HG03354 (cell line): ENCODE data around the gene PROSER3.
A peak's percentile ranks its signal among the peaks of the same experiment; 100 is the strongest.

Experiments
- ATAC-seq: cut with Tn5 transposase; IDR thresholded peaks from one replicate; pipeline ENCODE4 v1.9.1; 2021; ENCODE audit warnings: mild to moderate bottlenecking; ENCODE audit not compliant: unreplicated experiment, poor library complexity, severe bottlenecking

The PROSER3 gene

DNA sequence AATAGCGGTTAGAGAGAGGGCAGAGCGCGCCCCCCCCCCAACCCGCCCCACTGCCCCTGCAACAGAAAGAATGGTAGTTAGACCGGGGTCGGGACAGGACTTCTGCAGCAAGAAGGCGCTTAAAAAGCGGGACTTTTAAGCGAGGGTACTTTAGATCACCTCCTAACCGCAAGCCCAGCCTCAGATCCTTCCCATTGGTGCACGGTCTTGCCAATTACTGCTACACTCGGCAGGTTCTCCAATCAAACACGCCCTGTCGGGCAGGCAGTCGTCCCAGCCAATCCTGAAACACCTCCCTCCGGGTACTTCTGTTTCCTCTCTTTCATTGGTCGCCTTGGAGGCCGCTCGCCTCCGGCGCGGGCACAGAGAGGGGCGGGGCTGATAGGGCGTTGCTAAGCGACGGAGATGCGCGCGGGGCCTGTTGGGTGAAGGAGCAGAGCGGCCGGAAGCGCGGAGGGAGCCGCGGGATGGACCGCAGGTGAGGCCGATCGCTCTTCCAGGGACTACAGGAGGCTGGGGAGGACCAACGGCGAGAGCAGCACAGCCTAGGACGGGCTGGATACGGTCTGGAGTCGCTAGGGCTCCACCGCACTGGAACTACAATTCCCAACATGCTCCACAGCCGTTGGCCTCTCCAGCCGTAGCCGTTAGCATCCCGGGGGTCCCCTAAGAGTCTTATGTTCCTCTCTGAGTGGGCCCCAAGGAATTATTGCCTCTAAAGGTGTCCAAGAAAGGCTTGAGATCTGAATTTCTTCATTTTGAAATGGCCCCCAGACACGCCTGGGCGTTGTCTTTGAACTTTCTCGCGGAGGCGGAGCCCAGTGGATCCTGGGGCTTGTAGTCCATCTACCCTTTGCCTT, at the start of gene PROSER3:
PROSER3 (plus strand) TSS at position 428 of the 860 bp plus-strand sequence; CDS start at position 468, 40 bp downstream.
- ATAC-seq, result peak; percentile 96

- no peak for ATAC-seq
These were observed 49.6 kb upstream of the PROSER3 start for GRCh38 chr19:35708391-35708790.

- peak; percentile 42 for ATAC-seq
These were observed 46.9 kb upstream of the PROSER3 start for GRCh38 chr19:35710784-35711723.

DNA sequence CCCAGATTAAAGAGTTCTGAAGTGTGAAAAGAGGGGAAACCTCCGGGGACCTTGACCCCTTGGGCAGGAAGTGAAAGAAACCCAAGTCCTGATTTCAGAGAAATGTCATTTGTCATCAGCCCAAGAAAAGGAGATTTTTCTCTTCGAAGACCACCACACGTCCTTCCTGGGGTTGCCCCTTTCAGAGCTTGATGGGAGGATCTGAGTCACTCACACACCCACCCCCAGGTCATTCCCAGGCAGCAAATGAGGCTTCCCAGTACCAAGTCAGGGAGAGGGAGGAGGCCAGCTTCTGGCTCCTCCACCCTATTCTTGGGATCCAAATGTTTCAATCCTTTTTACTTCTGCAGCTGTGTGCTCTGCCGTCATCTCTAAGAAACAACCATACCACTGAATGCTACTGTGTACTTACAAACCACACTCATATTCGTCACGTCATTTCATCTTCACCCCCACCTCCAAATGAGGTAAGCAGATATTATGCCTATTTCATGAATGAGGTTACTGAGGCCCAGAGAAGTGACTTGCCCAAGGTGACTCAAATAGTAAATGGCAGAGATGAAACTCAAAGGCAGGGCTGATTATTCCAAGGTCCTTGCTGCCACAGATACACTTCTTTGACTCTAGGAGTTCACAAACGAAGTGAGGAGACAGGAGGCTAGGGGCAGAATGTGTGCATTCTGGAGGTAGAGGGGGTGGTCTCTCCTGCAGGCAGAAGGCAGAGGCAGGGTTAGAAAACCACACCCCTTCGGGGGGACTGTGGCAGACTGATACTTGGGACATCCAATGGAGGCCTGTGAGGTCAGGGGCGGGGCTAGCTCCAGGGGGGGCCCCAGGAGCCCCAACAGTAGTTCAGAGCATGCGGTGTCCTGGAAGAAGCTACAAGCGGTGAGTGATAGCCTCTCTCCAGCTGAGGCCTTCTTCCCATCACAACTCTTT, 45.1 kb upstream of the PROSER3 start:
- no peak for ATAC-seq

- no peak for ATAC-seq
These were observed 44.5 kb upstream of the PROSER3 start for GRCh38 chr19:35713506-35713850.

DNA sequence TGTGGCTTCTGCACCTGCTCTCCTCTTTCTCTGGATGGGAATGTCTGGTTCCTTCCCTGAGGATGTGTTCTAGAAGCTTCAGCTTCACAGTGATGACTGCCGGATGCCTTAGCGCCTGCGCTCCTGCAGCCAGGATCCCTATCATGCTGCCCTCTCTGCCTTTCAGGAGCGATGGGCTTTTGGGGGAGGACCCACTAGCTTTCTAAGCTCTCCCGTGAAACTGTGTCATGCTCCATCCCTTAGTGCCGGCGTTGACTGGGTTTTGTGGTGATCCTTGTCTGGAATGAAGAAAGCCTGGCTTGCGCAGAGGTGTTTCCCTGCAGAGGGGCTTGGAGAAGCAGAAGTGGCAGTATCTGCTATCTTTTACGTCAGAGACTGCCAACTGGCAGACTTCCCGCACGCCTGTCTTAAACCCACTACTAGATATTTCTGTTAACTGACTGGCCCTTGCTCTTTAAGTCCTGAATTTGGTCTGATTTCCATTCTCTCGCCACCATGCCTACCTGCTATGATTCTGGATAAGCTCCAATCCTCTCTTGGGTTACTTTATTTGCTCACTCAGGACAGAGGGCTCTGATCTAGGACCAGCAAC, 44.0 kb upstream of the PROSER3 start:
- ATAC-seq, result no peak

- no peak for ATAC-seq
These were observed 43.2 kb upstream of the PROSER3 start for GRCh38 chr19:35714601-35715354.

DNA sequence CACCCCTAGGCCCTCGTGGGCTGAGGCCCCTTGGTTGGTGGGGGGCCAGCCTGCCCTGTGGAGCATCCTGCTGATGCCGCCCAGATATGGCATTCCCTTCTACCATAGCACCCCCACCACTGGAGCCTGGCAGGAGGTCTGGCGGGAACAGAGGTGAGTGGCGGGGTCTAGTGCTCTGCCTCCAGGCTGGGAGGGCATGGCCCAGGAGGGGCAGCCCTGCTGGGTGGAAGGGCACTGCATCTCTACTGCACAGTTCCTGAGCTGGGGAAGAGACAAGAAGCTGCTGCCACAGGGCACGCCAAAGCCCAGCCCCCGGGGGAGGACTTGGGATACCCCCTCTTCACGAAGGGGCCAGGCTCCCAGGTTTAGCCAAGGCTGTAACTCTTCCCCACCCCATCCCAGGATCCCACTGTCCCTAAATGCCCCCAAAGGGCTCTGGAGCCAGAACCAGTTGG, 42.6 kb upstream of the PROSER3 start:
- no peak for ATAC-seq

DNA sequence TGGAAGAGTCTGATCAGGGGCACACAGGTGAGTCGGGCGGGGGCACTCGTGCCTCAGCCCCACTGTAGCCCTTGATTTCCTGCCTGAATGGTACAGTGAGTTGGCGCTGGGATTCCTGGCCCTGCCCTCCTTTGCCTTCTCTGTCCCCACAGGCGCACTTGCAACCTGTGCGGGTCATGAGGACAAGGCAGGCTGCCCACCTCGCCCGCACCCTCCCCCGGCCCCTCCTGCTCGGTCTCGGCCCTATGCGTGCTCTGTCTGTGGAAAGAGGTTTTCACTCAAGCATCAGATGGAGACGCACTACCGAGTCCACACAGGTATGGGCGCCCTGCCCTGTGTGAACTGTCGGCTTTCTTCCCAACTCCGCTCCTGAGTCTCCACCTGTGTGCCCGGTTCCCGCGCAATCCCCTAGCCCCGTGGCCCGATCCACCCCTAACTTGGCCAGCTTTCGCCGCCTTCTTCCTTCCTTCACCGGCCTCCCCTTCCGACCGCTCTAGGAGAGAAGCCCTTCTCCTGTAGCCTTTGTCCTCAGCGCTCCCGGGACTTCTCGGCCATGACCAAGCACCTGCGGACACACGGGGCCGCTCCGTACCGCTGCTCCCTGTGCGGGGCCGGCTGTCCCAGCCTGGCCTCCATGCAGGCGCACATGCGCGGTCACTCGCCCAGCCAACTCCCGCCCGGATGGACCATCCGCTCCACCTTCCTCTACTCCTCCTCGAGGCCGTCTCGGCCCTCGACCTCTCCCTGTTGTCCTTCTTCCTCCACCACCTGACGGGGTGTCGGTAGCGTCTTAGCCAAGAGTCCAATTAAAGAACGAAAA, 41.8 kb upstream of the PROSER3 start:
- ATAC-seq, result no peak

DNA sequence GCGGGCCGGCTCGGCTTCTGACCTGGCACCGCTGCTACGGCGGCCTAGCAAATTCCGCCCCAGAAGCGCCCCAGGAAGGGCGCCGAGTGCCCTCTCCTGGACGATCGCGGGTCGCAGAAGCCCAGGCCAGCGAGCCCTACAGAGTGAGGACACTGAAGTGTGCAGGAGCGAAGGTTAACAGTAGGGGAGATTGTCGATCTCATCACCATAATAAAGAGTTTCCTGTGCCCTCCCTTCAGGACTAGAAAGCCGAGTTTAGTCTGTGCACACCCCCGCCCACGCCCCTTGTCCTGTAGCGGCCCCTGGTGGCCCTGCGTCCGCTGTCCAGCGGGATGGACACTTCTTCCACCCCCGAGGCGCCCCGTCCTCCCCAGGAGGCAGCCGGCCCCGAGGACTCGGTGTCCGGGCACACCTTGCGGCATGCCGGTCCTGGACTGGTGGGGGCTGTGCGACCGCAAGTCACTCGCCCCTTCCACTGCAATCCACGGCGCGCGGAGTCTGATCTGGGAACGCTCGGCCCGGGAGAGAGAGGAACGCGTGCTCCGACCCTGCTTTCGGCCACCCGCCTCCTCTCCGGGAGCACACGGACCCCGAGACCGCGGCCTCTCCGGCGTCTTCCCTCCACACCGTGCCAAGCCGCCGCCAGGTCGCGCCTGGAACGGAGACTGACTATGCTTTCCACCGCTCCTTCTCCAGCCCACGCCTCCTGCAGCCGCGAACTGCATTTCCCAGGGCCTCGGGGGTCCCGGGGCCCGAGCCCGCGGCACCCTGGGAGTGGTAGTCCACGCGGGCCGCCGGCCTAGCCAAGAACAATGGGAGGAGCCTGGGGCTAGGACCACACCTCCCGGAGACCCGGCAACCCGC, 40.9 kb upstream of the PROSER3 start:
- peak; percentile 69 for ATAC-seq

DNA sequence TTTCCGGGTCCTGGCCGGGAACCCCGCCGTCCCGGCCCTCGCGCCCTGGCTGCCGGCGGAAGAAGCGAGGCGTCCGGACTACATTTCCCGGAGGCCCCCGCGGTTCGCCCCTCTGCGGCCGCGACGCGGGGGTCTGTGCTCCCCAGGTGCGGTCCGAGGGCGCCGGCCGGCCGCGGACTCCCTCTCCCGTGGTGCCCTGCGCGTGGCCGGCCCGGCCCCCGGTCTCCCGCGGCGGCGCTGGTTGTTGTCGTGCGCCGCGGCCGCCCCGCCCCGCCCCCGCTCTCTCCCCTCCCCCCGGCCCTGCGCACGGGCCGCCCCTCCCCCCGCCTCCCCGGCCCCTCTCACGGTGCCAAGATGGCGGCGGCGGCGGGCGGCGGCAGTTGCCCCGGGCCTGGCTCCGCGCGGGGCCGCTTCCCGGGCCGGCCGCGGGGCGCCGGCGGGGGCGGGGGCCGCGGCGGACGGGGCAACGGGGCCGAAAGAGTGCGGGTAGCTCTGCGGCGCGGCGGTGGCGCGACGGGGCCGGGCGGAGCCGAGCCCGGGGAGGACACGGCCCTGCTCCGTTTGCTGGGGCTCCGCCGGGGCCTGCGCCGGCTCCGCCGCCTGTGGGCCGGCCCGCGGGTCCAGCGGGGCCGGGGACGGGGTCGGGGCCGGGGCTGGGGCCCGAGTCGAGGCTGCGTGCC, 40.2 kb upstream of the PROSER3 start, which contains the start of gene KMT2B:
KMT2B (plus strand) TSS at position 339 of the 680 bp plus-strand sequence; CDS start at position 355, 16 bp downstream.
- ATAC-seq, result no peak

- peak; percentile 7 for ATAC-seq
These were observed 39.5 kb upstream of the PROSER3 start for GRCh38 chr19:35718345-35719041.

DNA sequence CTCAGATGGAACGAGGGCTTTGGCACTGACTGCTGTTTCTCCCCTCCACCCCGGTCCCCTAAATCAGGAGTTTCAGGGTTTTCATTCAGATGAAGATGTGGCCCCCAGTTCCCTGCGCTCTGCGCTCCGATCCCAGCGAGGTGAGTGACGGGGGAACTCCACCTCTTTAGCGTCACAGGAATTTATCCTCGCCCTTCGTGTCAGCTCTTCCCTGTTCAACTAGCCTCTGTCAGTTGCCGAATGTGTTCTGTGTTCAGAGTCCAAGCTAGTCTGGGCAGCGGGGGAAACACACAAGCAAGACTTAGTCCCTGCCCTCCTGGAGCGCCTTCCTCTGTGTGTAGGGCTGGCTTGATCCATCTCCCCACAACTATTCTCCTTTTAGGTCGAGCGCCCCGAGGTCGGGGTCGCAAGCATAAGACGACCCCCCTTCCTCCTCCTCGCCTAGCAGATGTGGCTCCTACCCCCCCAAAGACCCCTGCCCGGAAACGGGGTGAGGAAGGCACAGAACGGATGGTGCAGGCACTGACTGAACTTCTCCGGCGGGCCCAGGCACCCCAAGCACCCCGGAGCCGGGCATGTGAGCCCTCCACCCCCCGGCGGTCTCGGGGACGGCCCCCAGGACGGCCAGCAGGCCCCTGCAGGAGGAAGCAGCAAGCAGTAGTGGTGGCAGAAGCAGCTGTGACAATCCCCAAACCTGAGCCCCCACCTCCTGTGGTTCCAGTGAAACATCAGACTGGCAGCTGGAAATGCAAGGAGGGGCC, 38.4 kb upstream of the PROSER3 start:
- ATAC-seq, result no peak

- no peak for ATAC-seq
These were observed 37.8 kb upstream of the PROSER3 start for GRCh38 chr19:35720163-35720524.

DNA sequence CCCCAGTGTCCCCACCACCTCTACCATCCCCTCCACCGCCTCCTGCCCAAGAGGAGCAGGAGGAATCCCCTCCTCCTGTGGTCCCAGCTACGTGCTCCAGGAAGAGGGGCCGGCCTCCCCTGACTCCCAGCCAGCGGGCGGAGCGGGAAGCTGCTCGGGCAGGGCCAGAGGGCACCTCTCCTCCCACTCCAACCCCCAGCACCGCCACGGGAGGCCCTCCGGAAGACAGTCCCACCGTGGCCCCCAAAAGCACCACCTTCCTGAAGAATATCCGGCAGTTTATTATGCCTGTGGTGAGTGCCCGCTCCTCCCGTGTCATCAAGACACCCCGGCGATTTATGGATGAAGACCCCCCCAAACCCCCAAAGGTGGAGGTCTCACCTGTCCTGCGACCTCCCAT, 37.3 kb upstream of the PROSER3 start:
- ATAC-seq, result no peak
